Measurements from ENCODE around the gene LRTM1.

LRTM1 gene

DNA sequence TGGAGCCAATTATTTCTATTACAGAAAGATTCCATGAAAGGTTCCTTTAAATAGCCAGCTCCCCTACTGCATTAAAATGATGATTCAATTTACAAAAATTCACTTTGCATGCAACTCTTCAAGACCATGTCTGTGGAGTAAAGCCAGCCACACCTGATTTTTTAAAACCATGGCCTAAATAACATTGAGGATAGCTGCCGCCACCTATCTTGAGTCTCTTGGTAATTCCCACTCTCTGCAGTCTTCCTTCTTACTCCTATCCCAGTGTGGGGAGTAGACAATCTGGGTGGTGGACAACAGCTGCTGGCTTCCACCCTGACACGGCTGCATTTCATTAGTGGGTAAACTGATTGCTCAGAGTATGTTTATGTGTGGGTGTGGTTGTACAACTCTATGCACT is 10.7 kb downstream of the LRTM1 start:
- no peak for DNase-seq
- Histone ChIP-seq H3K4me3 (ENCODE audit: insufficient read depth, low read depth, low read length, poor library complexity, severe bottlenecking) (no peak overlapping the region), H3K9me3 (ENCODE audit: control insufficient read depth, low read length) (no peaks in the 10 kb centered on the region), H3K27ac (ENCODE audit: insufficient read depth, low read length, poor library complexity, severe bottlenecking) (no peak overlapping the region), H3K27me3 (replicated peaks; ENCODE audit: control insufficient read depth, insufficient read depth, low read length, poor library complexity, severe bottlenecking) (no peaks in the 10 kb centered on the region), H3K4me1 (ENCODE audit: control insufficient read depth, insufficient read depth, low read length, poor library complexity, severe bottlenecking) (no peaks in the 10 kb centered on the region), H3K36me3 (ENCODE audit: control insufficient read depth, insufficient read depth, low read length) (no peaks in the 10 kb centered on the region)

DNA sequence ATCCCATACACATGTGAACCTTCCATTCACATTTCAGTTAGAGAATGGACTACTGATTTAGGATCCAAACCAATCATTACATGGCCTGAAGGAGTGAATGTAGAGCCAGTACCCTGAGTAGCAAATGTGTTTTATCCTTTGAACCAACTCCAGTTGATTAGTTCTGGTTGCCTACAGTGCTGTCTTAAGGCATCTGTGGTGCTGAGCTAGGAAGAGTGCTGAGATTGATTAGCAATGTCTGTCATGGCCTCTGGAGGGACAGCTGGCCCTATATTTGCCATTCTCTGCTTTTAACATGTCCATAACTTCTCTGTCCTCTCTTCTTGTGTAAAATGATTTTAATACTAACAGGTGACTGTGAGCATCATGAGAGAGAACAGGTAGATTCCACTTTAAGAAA is 11.1 kb downstream of the LRTM1 start:
- Histone ChIP-seq H3K4me3 (ENCODE audit: insufficient read depth, low read depth, low read length, poor library complexity, severe bottlenecking) (no peak overlapping the region), H3K27ac (ENCODE audit: insufficient read depth, low read length, poor library complexity, severe bottlenecking) (no peak overlapping the region), H3K36me3 (ENCODE audit: control insufficient read depth, insufficient read depth, low read length) (no peaks in the 10 kb centered on the region), H3K27me3 (replicated peaks; ENCODE audit: control insufficient read depth, insufficient read depth, low read length, poor library complexity, severe bottlenecking) (no peaks in the 10 kb centered on the region), H3K9me3 (ENCODE audit: control insufficient read depth, low read length) (no peaks in the 10 kb centered on the region), H3K4me1 (ENCODE audit: control insufficient read depth, insufficient read depth, low read length, poor library complexity, severe bottlenecking) (no peaks in the 10 kb centered on the region)
- DNase-seq, result no peak

DNA sequence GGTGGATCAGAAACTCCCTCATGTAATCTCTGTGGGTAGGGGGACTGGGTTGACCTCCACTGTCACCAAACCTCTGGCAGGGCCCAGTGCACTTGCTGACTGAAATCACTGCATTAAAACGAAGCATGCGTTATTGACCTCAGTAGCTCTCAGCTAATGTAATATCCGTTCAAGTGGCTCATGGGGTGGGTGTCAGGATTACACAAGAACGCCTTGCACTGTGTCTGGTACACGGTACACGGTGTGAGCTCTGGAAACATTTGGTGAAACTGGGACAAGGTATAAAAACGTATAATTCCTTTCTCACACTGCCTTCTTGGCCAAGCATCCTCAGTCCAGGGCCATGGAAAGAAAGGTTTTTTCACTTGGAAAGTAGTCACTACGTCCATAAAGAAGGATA is 11.9 kb downstream of the LRTM1 start:
- Histone ChIP-seq H3K36me3 (ENCODE audit: control insufficient read depth, insufficient read depth, low read length) (no peaks in the 10 kb centered on the region), H3K4me1 (ENCODE audit: control insufficient read depth, insufficient read depth, low read length, poor library complexity, severe bottlenecking) (no peaks in the 10 kb centered on the region), H3K27ac (ENCODE audit: insufficient read depth, low read length, poor library complexity, severe bottlenecking) (no peak overlapping the region), H3K4me3 (ENCODE audit: insufficient read depth, low read depth, low read length, poor library complexity, severe bottlenecking) (no peak overlapping the region), H3K9me3 (ENCODE audit: control insufficient read depth, low read length) (no peaks in the 10 kb centered on the region), H3K27me3 (replicated peaks; ENCODE audit: control insufficient read depth, insufficient read depth, low read length, poor library complexity, severe bottlenecking) (no peaks in the 10 kb centered on the region)
- no peak for DNase-seq

DNA sequence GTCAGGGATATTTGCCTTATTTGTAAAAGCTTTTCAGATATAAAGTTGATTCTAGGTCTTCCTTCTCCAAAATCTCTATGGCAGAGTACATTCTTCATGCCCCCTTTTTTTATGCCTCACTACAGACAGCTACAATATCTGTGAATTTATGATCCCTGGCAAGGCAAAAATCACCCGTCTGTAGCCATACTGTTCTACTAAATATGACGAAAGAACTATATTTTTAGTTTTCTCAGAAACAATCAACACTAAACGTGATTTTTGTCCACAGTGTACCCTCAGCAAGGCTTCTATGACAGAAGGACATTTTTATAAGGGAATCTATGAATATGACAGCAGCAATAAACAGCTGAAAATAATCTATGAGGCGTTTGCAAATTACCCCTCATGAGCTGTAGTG is 12.7 kb downstream of the LRTM1 start:
- H3K9me3 ChIP-seq (ENCODE audit: control insufficient read depth, low read length), result no peaks in the 10 kb centered on the region
- H3K4me3 ChIP-seq (ENCODE audit: insufficient read depth, low read depth, low read length, poor library complexity, severe bottlenecking), result no peak overlapping the region
- H3K27ac ChIP-seq (ENCODE audit: insufficient read depth, low read length, poor library complexity, severe bottlenecking), result no peak overlapping the region
- H3K36me3 ChIP-seq (ENCODE audit: control insufficient read depth, insufficient read depth, low read length), result no peaks in the 10 kb centered on the region
- H3K27me3 ChIP-seq (replicated peaks; ENCODE audit: control insufficient read depth, insufficient read depth, low read length, poor library complexity, severe bottlenecking), result no peaks in the 10 kb centered on the region
- no peak for DNase-seq
- H3K4me1 ChIP-seq (ENCODE audit: control insufficient read depth, insufficient read depth, low read length, poor library complexity, severe bottlenecking), result no peaks in the 10 kb centered on the region

DNA sequence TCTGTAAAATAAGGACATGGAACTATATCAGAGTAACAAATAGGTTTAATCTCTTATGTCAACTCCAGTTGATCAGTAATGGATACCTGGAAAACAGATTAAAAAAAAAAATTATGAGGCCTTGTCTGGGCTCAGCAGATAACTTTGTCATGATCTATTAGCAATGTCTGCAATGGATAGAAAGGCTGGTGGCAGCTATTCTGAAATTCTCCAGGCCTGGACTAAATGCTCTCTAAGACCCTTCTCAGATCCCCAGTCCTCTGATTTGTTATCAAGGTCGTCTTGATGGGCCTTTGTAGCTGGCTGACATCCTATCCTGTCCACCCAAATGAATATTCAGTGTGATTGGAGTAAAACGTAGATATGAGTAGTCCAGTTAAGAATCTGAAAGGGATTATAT is 13.7 kb downstream of the LRTM1 start:
- Histone ChIP-seq H3K9me3 (ENCODE audit: control insufficient read depth, low read length) (no peaks in the 10 kb centered on the region), H3K27me3 (replicated peaks; ENCODE audit: control insufficient read depth, insufficient read depth, low read length, poor library complexity, severe bottlenecking) (no peaks in the 10 kb centered on the region), H3K4me3 (ENCODE audit: insufficient read depth, low read depth, low read length, poor library complexity, severe bottlenecking) (no peak overlapping the region), H3K36me3 (ENCODE audit: control insufficient read depth, insufficient read depth, low read length) (no peaks in the 10 kb centered on the region), H3K27ac (ENCODE audit: insufficient read depth, low read length, poor library complexity, severe bottlenecking) (no peak overlapping the region), H3K4me1 (ENCODE audit: control insufficient read depth, insufficient read depth, low read length, poor library complexity, severe bottlenecking) (no peaks in the 10 kb centered on the region)
- no peak for DNase-seq

DNA sequence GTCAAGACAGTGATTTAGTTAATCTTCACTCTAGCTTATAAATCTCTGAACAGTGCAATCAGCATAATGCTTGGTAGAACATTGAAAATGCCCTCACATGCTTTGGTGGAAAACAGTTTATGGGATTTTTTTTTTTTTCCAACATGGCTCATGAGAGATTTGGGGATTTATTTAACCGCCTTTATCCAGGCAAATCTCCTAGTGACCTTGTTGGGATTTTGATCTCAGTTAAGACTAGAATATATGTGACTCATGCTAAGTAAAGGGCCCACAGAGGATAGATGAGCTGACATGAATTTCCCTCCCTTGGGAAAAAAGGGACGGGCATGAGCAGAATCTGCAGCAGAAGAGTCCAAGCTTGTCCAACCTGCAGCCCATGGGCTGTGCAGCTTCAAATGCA is 18.7 kb downstream of the LRTM1 start:
- Histone ChIP-seq H3K4me1 (ENCODE audit: control insufficient read depth, insufficient read depth, low read length, poor library complexity, severe bottlenecking) (no peaks in the 10 kb centered on the region), H3K4me3 (ENCODE audit: insufficient read depth, low read depth, low read length, poor library complexity, severe bottlenecking) (no peak overlapping the region), H3K27ac (ENCODE audit: insufficient read depth, low read length, poor library complexity, severe bottlenecking) (no peak overlapping the region), H3K9me3 (ENCODE audit: control insufficient read depth, low read length) (no peaks in the 10 kb centered on the region), H3K27me3 (replicated peaks; ENCODE audit: control insufficient read depth, insufficient read depth, low read length, poor library complexity, severe bottlenecking) (no peaks in the 10 kb centered on the region), H3K36me3 (ENCODE audit: control insufficient read depth, insufficient read depth, low read length) (no peaks in the 10 kb centered on the region)
- no peak for DNase-seq

DNA sequence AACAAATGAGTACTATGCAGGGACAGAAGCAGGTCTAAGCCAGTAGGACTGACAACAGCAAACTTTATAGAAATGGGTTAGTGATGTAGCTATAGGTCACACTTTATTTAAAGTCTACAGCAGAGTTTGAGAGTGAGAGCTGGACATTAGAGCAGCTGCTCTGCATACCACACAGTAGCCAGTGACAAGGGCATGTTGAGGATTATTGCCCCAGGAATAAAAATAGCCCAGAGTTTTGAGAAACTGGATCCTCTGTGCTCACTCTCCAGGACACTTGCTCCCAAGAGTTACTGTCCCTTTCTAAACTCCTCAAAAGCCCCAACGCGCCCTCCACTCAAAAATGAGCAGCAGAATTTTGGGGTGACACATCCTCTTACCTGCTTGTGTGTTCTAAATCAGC is 21.1 kb downstream of the LRTM1 start:
- Histone ChIP-seq H3K4me3 (ENCODE audit: insufficient read depth, low read depth, low read length, poor library complexity, severe bottlenecking) (no peak overlapping the region), H3K27me3 (replicated peaks; ENCODE audit: control insufficient read depth, insufficient read depth, low read length, poor library complexity, severe bottlenecking) (no peaks in the 10 kb centered on the region), H3K27ac (ENCODE audit: insufficient read depth, low read length, poor library complexity, severe bottlenecking) (no peak overlapping the region), H3K4me1 (ENCODE audit: control insufficient read depth, insufficient read depth, low read length, poor library complexity, severe bottlenecking) (no peaks in the 10 kb centered on the region), H3K36me3 (ENCODE audit: control insufficient read depth, insufficient read depth, low read length) (no peaks in the 10 kb centered on the region), H3K9me3 (ENCODE audit: control insufficient read depth, low read length) (no peaks in the 10 kb centered on the region)
- DNase-seq, result no peak

DNA sequence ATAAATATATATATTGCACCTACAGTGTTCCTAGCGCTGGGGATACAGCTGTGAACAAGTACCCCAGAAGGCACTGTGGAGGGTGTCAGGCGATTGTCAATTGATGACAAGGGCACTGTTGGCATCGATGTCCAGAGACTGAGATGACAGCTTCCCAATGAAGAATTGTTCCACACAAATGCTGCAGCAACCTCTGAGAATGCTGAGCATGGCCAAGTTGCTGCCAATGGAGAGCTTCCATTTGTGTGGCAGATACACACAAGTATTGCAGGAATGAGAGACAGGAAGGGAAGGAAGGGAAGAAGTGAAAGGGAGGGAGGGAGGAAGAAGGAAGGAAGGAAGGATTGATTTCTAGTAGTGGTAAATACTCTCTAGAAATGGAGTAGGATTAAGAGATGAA is 21.9 kb downstream of the LRTM1 start:
- Histone ChIP-seq H3K9me3 (ENCODE audit: control insufficient read depth, low read length) (no peaks in the 10 kb centered on the region), H3K4me3 (ENCODE audit: insufficient read depth, low read depth, low read length, poor library complexity, severe bottlenecking) (no peak overlapping the region), H3K4me1 (ENCODE audit: control insufficient read depth, insufficient read depth, low read length, poor library complexity, severe bottlenecking) (no peaks in the 10 kb centered on the region), H3K36me3 (ENCODE audit: control insufficient read depth, insufficient read depth, low read length) (no peaks in the 10 kb centered on the region), H3K27me3 (replicated peaks; ENCODE audit: control insufficient read depth, insufficient read depth, low read length, poor library complexity, severe bottlenecking) (no peaks in the 10 kb centered on the region), H3K27ac (ENCODE audit: insufficient read depth, low read length, poor library complexity, severe bottlenecking) (no peak overlapping the region)
- no peak for DNase-seq

DNA sequence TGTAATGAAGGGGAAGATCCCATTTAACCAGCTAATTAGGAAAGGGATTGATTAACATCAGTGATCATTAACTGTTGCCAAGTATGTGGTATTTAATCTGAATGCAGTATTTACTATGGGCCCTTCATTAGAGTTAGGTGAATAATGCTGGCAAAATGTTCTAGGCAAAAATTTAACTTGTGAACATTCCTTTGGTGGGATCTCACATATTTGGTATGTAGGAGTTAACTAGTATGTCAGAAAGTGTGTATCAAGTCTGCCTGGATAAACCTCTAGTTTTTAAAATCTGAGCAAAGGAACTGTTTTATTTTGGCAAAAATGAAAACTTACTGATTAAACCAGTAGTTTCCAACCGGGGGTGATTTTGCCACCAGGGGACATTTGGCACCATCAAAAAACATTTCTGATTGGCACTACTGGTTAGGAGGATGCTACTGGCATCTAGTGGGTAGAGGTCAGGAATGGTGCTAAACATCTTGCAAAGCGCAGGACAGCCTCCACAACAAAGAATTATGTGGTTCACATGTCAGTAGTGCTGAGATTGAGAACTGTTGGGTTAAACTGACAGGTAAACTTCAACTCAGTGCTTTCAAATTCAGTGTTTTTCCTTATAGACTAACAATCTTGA is 22.5 kb downstream of the LRTM1 start:
- no peaks in the 10 kb centered on the region for H3K27me3 ChIP-seq (replicated peaks; ENCODE audit: control insufficient read depth, insufficient read depth, low read length, poor library complexity, severe bottlenecking)
- DNase-seq, result no peak
- no peaks in the 10 kb centered on the region for H3K9me3 ChIP-seq (ENCODE audit: control insufficient read depth, low read length)
- H3K4me1 ChIP-seq (ENCODE audit: control insufficient read depth, insufficient read depth, low read length, poor library complexity, severe bottlenecking), result no peaks in the 10 kb centered on the region
- H3K4me3 ChIP-seq (ENCODE audit: insufficient read depth, low read depth, low read length, poor library complexity, severe bottlenecking), result no peak overlapping the region
- no peak overlapping the region for H3K27ac ChIP-seq (ENCODE audit: insufficient read depth, low read length, poor library complexity, severe bottlenecking)
- no peaks in the 10 kb centered on the region for H3K36me3 ChIP-seq (ENCODE audit: control insufficient read depth, insufficient read depth, low read length)

DNA sequence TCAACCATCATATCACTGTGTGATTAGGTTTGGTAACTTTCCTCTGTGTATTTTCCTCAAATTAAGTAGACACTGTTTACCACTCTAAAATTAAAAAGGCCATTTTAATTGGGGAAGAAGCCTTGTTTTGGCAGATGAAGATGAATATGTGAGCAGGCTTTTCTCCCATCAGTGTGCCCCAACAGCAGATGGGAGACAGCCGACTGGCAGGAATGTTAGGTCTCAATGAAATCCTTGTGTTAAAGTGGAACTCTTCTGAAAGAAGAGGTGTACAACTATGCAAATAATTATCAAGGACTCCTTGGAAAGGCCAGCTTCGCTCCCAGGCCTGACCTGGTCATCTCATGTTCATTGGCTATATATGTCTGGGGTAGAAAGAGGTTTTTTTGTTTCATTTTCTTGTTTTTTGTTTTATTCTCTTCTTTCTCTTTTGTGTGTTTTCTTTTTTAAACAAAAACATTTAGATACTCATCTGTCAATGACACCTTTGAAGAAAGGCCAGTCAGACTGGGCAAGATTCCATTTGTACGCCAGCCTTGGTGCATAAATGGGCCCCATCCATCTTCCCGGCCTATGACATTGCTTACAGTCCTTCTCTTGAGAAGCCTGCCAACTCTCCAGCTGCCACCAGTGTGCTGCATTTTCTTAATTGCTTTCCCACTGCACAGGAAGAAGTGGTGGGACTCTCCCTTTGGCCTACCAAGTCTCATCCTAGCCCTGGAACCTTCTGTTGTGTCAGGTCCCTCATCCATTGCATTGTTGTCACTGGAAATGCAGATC is 25.8 kb downstream of the LRTM1 start:
- Histone ChIP-seq H3K36me3 (ENCODE audit: control insufficient read depth, insufficient read depth, low read length) (no peaks in the 10 kb centered on the region), H3K27me3 (replicated peaks; ENCODE audit: control insufficient read depth, insufficient read depth, low read length, poor library complexity, severe bottlenecking) (no peaks in the 10 kb centered on the region), H3K4me3 (ENCODE audit: insufficient read depth, low read depth, low read length, poor library complexity, severe bottlenecking) (no peak overlapping the region), H3K4me1 (ENCODE audit: control insufficient read depth, insufficient read depth, low read length, poor library complexity, severe bottlenecking) (no peaks in the 10 kb centered on the region), H3K27ac (ENCODE audit: insufficient read depth, low read length, poor library complexity, severe bottlenecking) (no peak overlapping the region), H3K9me3 (ENCODE audit: control insufficient read depth, low read length) (no peaks in the 10 kb centered on the region)
- no peak for DNase-seq

Data from effector memory CD4-positive, alpha-beta T cell (primary cell).